Stimulated activated CD4-positive, alpha-beta T cell treated with anti-CD3 and anti-CD28 coated beads, Interleukin-1b, Interleukin-23, amount 100 ng/mL, for 24 hours (primary cell): ENCODE results near the gene PTPRG.
"Not testable (repeated sequence)": the region's sequence is repeated elsewhere in the genome, so short reads cannot be mapped to it uniquely, and the experiment has no call there.

Experiments
- DNase-seq, 4 experiments: peaks; one replicate each; pipeline ENCODE4 v3.0.0-alpha.2; 2020; ENCODE audit warnings: low read depth in 4 of 4, low spot score in 1 of 4

Gene PTPRG

DNA sequence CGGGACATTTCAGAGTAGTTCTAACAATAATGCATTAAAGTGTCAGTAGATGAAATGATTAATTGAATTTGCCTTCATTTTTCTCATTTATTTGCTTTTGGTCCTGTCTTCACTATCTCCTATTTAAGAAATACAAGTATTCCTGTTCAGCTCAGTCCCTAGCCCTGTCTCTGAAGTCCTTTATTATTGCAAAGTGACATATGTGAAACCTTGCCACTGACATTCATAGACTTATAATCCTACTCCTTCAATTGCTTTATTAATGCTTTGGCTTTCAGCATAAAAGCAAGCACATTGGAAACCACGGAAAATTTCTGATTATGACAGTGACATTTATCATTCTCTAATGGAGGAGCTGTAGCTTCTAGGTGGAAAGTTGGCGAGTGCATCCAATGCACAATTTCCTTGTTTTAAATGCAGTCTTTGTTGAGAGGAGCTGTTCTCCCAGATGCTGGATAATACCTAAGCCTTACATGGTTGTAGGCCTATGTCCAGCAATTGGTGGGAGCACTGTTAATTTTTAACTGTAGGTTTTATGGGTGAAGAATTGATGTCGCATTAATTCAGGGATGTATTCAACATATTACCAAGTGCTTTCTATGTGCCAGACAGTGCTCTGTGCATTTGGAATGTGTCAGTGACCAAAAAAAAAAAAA, 474.2 kb downstream of the PTPRG start:
- no peak for DNase-seq

DNA sequence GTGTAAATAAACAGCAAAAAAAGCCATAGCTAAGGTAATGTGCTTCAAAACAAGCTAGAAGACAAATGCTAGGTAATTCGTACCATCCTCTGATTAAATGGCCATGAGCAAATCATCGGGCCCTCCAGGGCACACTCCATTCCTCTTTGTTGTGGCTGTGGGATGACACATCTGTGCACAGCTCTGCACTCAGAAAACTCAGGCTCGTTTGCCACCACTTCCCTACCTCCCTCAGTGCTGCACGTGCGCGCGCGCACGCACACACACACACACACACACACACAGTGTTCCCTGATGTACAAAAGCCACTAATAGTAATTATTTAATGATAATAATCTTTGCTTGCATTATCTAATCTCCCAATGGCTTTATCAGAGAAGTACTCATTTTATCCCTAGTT, 475.4 kb downstream of the PTPRG start:
- DNase-seq = no peak

DNA sequence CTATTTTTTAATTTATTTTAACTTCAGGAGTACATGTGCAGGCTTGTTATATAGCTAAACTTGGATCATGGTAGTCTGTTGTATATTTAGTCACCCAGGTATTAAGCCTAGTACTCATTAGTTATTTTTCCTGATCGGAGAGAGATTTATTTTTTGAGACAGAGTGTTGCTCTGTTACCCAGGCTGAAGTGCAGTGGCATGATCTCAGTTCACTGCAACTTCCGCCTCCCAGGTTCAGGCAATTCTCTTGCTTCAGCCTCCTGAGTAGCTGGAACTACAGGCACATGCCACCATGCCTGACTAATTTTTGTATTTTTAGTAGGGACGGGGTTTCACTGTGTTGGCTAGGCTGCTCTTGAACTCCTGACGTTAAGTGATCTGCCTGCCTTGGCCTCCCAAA, 477.4 kb downstream of the PTPRG start:
- DNase-seq = not testable (repeated sequence)

DNA sequence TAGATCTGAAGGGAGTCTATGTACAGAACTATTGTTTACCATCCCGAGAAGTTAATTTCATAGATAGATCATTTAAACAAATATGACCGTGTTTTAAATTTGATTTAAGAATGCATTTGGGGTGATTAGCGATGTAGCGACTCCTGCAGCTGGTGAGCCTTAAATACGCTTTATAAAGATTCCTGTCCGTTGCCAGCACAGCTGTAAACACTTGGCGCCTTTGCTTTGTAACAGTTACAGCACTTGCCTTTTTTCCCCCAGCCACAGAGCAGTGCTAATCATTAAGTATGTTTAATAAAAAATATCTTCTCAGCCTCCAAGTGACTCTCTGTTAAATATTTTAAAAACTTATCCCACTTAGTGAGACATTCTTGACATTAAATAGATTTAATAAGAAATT, 478.2 kb downstream of the PTPRG start:
- no peak for DNase-seq

DNA sequence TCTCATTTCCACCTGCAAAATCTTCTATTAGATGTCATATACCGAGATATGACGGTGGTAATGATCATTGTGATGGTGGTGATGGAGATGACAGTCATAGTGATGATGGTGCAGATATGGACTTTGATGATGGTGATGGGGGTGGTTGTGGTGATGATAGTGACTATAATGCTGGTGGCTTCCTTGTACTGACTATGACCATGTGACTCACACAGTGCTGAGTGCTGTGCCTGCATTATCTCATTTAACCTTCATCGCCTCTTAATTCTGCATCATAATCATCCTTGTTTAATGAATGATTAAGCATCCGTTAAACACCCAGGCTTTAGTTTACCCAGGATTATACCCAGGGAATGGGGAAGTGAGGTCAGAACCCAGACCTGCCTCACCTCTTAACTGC, 480.3 kb downstream of the PTPRG start:
- no peak for DNase-seq

DNA sequence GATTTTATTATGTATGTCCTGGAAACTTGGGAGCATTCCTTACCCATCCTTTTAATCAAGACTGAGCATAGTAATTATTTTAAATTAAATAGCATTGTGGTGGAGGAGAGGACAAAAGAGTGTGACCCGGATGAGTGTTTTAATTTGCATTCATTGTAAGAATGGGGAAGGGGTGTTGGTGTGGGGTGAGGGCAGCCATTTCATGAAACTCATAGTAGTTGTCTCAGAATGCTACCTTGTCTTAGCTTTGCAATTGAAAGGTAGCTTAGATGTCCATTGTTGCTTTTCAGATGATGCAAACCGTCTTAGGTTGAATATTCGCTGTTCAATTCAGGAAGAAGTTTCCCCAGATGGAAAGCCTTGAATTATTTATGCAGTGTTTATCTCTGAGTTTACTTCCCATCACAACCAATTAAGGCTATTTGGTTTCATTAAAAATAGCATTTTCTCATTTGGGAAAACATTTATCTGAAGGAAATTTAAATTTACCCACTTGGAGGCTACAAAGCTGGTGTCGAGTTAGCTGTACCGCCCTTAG, 483.6 kb downstream of the PTPRG start:
- no peak for DNase-seq

DNA sequence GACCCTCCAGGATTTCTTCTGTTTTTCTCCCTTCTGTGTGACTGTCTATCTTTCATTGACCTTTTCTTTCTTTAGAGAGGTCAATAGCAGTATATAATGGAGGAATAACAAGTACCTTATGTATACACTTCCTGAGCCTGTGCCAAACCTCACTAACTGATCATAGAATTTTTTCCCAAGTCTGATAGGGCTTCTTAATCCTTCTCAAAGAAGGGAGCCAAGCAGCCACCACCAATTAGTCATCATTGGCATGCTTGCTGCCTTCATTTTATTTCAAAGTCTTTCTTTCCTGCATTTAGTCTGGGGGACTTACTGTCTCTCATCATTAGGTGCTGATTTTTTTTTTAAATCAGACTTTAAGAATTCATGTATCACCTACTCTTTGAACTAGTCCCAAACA, 485.0 kb downstream of the PTPRG start:
- DNase-seq = no peak

DNA sequence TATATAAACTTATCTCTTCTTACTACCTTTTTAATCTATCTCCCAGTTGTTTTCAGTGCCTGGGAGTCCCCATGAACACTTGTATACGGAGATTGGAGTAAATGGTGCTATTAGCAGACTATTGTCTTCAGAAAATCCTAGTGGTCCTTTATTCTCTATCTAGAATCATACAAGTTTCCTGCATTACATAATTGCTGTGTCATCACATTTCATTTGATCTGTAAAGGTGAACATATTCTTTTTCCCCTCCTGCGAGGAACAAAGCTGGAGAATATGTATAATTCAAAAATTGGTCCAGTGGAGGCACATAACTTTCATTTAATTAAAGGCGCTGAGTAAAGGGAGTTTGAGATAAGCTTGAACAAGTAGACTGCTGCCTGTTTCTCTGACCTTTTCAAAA, 487.2 kb downstream of the PTPRG start:
- DNase-seq = no peak

DNA sequence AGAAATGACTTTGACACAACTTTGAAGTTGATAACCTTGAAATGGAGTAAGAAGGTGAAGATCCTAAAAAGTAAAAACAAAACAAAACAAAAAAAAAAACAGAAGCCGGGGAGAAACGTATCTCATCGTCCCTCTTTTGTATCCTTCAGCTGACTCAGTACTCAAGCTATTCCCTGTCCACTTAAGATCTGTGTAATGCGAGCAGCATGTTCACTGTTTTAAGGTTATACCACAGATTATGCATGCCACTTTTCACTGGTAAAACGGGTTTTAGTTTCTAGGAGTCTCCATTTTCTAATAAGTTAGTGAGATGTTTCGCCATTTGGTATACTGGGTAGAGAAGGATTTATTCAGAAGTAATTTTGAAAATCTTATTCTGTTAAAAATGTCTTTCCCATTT, 487.7 kb downstream of the PTPRG start:
- DNase-seq = no peak

DNA sequence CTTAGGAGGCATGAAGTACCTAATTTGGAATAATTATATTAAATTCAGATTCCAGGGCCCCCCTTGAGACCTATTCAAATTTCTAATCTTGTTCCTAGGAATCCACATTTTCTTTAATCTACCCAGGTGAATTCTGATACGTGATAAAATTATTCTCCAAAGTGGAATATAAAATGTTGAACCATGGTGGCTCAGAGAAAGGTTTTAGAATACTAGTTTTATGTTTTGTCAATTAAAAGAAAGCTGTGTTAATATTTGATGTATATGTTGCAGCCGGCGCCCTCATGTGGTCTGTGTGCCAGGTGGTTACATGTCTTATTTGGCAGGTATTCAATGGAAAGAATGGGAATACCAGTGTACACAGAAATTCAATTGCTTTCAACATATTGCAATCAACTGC, 490.1 kb downstream of the PTPRG start:
- no peak for DNase-seq

DNA sequence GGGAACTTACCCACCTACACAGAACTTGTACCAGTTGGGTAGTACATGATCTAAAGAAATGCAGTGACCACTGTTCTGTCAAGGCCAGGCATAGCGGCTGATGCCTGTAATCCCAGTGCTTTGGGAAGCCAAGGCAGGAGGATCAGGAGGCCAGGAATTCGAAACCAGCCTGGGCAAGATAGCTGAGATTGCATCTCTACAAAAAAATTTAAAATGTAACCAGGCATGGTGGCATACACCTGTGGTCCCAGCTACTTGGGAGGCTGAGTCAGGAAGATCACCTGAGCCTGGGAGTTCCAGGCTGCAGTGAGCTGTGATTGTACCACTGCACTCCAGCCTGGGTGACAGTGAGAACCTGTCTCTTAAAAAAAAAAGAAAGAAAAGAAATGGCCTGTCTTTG, 491.0 kb downstream of the PTPRG start:
- no peak for DNase-seq

DNA sequence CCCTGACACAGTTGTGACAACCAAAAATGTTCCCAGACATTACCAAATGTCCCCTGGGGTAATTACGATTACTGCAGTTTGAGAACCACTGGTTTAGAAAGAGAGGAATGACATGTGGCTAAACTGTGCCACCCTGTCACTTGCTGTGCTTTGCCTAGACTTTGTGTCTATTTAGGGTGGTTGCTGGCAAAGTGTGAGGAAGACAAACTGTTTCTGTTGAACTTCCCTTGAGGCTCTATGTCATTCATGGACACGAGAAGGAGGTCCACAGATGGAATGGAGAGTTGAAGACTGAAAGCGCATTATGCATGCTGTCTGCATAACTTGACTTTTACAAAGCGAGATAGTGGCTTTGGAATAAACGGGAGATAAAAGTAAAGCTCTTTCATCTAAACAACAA, 495.3 kb downstream of the PTPRG start:
- no peak for DNase-seq

DNA sequence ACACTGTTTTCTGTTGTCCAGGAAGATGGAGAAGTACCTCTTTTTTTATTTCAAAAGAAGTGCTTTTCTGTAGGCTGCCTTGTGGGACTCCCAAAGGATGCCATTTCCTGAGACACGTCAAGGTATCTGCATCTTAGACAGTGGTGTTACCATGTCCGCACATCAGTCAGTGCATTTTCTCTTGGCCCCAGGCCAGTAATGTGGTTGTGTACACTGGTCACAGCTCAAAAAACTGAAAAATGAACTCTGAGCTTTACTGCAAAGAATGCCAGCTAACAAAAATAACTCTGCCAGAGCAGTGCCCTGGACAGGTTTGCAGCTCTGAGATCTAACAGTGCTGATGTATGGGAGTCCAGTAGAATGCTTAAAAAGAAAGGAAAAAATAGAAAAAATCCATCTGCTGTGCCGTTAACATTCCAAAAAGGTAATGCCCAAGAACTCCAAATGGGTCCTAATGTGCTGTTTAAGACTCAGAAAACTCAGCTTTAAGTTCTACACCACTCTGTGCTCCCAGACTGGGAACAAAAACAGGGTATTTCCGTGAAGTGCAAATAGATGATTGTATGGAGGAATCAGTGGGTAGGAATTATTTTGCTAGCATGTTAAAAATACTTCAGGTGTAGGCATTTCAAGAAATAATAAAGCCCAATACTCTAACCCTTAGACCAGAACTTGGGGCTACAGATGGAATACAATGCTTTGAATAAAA, 496.1 kb downstream of the PTPRG start:
- DNase-seq = no peak

DNA sequence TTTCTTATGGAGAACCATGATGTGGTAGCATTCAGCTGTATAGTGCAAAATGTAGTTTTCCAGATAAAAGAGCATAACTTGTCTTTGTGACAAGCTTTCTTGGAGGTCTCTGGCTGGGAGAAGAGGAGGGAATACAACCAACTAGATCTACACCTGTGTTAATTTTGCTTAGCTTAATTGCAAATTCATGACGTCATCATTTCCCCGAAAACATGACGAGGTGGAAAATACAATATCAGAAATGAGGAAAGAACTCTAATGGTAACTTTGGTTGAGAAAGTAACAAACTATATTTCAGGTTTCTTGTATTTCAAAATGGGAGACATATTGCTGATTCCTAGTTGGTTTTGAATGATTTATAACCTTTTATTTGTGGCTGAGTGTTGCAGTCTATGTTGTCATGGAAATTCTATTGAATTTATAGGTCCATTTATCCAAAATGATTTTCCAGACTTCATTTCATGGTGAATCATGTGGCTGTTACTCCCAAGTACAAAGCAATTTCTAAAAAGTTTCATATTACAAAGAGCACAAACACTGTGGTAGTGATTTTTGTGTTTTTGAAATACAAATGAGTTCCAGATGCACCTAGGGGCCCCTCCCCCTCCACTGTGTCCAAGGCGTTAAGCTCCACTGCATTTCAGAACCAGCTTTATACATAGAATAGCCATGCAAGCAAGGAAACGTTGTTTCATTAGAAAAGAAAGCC, 504.8 kb downstream of the PTPRG start:
- no peak for DNase-seq

DNA sequence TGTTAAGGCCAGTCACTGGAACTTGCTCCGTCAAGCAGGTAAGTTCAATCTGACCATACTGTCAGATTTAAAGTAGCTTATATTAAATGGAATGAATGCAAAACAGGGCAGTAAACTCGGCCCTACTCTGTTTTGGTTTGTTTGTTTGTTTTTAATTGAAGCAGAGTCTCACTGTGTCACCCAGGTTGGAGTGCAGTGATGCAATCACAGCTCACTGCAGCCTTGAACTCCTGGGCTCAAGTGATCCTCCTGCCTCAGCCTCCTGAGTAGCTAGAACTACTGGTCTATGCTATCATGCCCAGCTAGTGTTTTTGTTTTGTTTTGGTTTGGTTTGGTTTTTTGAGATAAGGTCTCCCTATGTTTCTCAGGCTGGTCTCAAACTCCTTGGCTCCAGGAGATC, 507.0 kb downstream of the PTPRG start:
- no peak for DNase-seq

DNA sequence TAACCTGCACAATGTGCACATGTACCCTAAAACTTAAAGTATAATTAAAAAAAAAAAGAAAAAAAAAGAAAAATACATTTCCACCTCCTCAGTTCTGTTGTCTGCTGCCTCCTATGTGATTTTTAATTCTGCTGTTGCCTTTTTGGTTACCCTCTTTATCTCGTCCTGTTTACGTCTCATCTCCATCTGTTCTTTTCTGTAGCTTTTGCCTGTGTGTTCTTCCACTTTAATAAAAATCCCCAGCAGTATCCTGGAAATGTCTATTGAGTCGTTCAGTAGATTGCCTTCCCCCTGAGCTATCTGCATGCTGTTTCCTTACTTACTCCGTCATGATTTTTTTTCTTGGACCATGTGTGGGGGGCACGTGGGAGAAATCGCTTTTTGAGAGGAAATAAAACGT, 509.5 kb downstream of the PTPRG start:
- DNase-seq = no peak

DNA sequence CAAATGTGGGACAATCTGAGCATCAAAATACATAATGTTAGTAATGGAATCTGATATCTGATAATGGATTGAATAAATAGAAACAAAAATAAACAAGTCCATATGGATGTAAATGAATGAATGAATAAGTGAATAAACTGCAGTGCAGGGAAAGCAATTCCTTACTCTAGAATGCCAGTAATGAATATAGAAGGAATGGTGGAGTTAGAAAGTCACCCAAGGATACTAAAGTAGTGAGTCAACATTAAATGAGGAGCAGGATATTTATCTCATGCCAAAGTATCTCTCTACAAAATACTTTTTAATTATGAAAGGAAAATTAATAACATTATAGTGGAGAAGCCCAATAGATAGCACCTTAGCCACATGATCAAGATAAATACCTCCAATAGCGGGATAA, 511.7 kb downstream of the PTPRG start:
- DNase-seq = no peak

DNA sequence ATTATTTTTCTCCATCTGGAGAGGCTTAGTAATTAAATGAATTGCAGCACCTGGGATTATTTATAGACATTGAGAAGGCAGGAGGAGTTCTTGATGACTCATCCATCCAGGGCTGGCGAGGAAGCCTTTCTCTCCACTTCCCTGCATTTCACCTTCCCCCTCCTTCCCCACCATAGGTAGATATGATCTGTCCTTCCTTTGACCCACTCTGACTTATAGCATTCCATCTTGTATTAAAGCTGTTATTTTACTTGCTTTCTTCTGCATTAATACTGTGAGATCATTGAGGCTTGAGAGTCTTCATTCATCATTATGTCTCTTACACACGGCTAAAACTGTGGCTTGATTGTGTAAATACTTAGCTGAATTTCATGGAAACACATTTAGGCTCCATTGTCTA, 523.2 kb downstream of the PTPRG start:
- no peak for DNase-seq

DNA sequence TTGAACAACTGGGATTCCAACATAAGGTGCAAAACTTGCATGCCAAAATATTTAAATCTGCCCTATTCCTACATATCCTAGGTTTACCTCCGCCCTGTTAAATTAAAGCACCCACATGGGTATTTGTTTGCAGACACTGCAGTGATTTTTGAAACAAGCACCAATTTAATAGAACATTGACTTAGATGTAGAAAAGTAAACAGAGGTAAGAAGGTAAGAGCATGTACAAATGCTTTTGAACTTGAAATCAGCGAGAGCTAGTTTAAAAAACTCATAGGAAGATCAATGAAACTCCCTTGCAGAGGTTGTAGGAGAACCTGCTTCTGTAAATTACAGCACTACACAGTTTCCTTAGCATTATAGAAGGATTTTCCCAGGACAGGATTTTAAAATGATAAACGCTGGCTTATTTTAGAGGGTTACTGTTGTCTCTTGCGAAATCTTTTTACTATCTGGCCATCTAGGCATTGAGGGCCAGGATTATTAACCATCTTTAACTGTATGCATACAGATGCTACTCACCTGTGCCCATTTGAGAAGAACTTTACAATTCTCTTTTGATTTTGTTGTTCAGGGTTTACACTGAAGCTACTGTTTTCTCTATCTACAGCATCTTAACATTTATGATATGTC, 527.2 kb downstream of the PTPRG start:
- DNase-seq = no peak

DNA sequence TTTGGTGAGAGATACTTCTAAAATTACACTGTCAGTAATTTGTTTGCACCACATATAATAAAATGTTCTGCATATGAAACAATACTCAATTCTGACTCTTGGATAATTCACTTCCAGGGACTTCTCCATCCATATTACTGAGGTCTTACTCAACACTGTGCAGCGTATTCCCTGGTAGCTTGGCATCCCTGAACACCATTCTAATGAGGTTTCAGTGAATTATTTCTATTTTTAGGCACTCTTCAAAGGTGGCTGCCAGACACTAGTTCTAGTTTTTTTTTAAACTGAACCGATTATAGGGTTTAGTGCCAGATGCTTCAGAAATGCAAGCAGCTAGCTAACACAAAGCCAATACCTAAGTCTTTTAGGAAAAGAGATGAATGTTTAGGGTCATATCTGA, 528.7 kb downstream of the PTPRG start:
- DNase-seq = no peak

DNA sequence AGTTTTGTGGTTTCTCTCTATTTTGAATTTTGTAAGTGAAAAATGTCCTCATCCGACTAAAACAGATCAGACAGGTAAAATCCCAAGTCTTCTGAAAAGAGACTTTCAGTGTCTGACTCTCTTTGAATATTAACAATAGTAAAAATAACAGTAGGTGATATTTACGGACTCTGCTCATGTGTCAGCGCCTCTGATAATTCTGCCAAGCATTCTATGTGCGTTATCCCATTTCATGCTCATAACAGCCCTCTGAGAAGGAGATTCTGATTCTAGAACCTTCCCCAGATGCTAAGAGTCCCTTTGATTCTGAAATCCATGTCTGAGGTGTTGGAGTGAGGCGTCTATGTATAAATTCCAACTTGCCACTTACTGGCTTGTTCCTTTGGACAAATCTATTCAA, 529.1 kb downstream of the PTPRG start:
- no peak for DNase-seq

DNA sequence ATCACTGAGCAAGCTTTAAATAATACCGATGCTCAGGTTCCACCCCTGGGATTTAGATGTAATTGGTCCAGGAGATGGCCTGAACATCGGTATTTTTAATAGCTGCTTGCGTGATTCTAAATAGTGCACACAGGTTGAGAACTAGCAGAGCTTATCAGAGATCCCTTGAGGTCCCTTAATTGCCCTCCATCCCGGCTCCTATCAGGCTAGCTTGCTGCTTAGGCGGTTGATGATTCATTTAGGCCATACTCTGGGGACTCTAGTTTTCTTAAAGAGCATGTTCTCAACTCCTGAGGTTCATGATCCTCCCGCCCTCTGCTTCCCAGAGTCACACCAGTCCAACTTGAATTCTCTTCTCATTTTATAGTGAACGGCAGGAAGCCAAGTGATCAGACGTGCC, 531.7 kb downstream of the PTPRG start:
- DNase-seq = no peak
